GM21723 (cell line): ENCODE data around the gene TAAR8.
"Not testable (repeated sequence)": the region's sequence is repeated elsewhere in the genome, so short reads cannot be mapped to it uniquely, and the experiment has no call there.

Source experiments
- ATAC-seq: cut with Tn5 transposase; IDR thresholded peaks from one replicate; pipeline ENCODE4 v1.9.1; 2021; ENCODE audit warnings: mild to moderate bottlenecking, moderate library complexity; ENCODE audit not compliant: unreplicated experiment

Gene TAAR8

DNA sequence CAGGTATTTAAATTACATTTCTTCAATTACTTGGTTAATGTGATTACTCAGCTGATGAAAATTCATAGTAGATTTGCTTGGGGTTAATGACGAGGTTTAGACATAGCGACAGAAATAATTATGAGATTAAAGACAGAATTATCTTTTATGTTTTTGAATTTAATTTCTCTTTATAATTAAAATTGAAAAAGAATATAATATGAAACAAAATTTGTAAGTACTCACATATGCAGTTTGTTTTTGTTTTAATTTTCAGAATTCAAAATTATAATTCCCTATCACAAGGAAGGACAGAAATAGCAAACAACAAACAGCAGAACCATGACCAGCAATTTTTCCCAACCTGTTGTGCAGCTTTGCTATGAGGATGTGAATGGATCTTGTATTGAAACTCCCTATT lies at the start of gene TAAR8:
TSS of gene TAAR8 (plus strand) at position 301 of the 400 bp plus-strand sequence. CDS start at position 322, 21 bp downstream.
- ATAC-seq: no peak

- no peak for ATAC-seq
Observed at GRCh38 chr6:132504757-132505156, 47.7 kb upstream of the TAAR8 start.

- ATAC-seq: no peak
Observed at GRCh38 chr6:132505158-132505557, 47.3 kb upstream of the TAAR8 start.

DNA sequence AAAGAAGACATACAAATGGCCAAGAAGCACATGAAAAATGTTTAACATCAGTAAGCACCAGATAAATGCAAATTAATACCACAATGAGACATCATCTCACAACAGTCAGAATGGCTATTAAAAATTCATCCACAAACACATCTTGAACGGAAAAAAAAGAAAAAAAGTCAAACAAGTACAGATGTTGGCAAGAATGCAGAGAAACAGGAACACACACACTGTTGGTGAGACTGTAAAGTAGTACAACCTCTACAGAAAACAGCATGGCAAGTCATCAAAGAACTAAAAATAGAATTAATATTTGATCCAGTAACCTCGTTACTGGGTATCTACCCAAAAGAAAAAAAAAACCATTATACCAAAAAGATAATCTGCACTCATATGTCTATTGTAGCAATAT lies 46.0 kb upstream of the TAAR8 start:
- ATAC-seq: no peak

DNA sequence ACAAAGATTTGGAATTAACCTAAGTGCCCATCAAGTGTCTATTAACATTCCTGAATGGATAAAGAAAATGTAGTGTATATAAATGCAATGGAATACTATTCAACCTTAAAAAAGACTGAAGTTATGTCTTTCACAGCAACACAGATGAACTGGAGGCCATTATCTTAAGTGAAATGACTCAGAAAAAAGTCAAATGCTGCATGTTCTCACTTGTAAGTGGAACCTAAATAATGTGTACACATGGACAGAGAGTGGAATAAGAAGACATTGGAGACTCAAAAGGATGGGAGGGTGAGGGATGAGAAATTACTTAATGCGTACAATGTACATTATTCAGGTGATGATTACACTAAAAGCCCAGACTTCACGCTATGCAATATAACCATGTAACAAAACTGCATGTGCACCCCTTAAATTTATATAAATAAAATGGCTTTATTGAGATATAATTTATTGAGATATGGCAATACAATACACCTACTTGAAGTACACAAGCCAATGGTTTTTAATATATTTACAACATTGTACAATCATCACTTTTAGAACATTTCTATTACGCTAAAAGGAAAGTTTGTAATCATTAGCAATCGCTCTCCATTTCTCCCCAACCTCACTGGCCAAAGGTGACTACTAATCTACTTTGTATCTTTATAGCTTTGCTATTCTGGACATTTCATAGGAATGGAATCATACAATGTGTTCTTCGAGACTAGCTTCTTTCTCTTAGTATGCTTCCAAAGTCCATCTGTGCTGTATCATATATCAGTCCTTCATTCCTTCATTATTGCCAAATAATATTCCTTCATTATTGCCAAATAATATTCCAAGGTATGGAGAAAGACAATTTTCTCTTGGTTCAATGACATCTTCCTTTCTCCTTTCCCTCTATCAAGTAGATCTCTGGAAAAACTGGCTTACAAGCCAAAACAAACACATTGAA lies 45.3 kb upstream of the TAAR8 start:
- no peak for ATAC-seq

- no peak for ATAC-seq
Observed at GRCh38 chr6:132511210-132511830, 41.2 kb upstream of the TAAR8 start.

GRCh38 chr6:132511831-132512220 lies 40.6 kb upstream of the TAAR8 start:
- no peak for ATAC-seq

DNA sequence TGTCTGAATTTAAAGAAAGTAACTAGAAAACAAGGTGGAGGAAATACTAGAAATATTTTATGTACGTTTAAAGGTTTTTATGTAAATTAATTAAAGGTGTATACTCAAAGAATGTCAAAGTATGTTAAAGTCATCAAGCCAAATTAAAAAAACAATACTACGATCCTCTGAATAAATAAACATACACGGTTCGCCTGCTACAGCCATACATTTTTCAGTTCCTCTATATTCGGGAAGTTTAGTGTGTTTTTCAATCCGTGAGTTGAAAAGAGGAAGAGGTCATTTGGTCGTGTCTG lies 40.2 kb upstream of the TAAR8 start:
- no peak for ATAC-seq

DNA sequence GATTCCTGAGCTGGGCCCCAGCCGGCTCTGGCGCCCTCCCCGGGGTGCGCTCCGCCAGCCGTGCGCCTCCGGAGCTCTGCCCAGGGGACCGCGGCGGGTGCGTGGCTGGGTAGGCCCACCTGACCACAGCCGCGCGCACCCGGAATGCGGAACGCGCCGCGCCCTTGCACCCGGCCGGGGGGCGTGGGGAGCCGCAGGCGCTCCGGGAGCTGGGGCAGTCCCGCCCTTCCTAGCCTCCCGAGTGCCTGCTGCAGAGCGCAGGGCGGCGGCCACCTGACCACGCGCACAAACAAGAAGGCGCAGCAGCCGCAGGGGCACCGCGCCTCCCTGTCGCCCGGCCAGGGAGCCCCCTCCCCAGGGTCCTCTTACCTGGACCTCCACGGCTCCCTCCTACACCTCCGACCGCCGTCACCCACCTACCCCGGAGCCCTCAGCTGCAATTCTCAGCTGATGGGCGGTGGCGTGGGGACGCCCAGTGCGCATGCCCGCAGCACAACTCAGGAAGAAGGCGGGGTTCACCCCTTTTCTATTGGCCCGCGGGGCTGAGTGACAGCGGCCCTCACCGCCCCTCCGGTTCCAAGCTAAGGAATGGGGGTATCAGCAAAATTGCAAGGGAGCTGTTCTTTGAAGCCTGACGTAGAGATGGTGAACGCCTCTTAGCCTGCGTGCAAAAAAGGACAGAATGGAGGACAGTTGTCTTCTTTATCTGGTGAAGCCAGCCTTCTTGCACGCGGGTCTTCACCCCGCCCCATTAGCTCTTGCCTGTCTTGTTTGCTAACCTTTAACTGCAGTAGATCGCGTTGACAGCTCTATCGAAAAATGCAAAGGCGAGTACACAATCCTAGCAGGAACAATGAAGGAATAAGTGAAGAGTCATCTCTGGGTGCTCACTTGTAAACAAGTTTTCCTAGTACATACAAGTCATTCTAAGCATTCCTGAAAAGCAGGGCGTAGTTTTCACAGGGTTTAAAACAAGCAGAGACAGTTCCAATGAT lies 39.5 kb upstream of the TAAR8 start, which contains the start of gene STX7:
TSS of gene STX7 (minus strand) at position 479 of the 995 bp plus-strand sequence. CDS start 9,586 bp downstream, outside the sequence.
- peak; percentile 95 for ATAC-seq

DNA sequence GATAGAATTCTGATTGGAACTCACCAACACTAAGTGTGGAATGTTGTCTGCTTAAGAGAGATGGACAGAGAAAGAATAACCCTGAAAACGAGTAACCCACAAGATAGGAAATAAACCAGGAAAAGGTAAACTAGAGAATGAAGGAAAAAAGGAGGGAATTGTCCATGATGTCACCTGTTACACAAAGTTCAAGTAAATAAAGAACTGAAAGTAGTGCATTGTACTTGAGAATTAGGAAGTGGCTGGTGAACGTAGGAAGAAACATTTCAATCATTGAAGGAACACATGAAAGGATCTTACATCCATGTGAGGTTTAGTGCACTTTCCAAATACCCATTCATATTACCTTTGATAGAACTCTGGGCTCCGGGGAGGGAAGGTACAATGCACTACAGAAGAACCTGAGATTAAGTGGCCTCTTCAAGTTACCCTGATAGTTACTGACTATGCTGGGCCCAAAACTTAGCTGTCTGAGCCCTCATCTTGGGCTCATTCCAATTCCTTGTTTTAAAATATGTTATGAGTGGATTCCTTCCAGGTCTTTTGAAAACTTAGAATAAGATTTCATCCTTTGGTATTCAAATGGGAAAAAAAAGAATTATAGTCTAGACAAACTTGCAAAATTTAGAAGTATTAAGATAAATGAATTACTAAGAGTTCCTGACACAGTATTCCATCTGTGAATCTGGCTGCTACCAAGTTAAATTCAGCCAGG lies 38.5 kb upstream of the TAAR8 start:
- no peak for ATAC-seq

DNA sequence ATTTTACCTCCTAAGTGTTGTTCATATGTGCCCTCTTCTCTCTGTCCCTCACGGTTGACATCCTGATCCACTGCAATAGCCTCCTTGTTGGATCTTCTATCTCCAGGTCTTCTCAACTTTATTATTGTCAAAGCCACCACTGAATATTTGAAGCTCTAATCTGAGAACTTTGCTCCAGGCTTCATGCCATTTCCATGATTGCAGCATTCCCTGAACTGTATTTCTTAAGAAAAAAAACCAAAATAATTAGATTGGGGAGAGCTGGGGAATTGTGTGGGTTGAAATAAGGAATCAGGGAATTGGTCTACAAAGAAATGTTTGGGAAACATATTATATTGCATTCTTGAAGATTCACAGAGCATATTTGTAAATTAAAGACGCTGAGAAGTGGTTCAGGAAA lies 37.1 kb upstream of the TAAR8 start:
- ATAC-seq: no peak

DNA sequence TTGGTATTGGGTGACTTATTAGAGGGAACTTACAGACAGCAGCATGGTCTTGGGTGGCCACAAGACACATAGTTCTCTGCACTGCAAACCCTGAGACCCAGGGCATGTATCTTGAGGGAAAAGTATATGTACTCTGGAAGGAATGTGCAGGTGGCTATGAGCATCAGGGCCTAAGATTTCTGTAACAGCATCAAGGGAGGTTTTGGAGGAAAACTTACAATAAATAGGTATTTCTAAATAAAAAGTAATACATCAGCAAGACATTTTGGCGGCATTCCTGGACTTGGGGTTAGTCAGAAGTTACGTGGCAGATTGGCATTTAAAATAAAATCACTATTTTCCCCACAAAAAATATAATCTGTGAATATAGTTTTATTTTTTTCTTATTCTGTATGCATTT lies 31.5 kb upstream of the TAAR8 start:
- no peak for ATAC-seq

GRCh38 chr6:132524646-132525045 lies 27.8 kb upstream of the TAAR8 start:
- no peak for ATAC-seq

GRCh38 chr6:132525866-132526265 lies 26.6 kb upstream of the TAAR8 start:
- no peak for ATAC-seq

DNA sequence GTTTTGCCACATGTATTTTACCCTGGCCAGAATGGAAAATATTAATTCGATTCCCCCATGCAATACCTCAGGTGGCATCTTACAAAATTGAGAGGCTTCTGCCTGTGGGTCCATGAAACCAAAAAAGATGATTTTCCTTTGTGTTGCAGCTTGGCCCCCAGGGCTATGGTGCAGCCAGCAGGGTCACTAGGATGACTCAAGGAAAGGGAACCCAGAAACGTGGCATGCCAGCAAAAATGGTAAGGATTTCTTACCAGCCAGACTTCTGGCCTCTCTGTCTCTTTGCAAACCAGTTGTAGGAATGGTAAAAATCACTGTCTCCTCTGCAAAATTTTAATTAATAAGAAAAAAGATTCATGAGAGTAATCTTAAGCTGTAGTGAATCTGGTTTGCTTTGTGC lies 26.0 kb upstream of the TAAR8 start:
- ATAC-seq: no peak

GRCh38 chr6:132527791-132528190 lies 24.7 kb upstream of the TAAR8 start:
- no peak for ATAC-seq

DNA sequence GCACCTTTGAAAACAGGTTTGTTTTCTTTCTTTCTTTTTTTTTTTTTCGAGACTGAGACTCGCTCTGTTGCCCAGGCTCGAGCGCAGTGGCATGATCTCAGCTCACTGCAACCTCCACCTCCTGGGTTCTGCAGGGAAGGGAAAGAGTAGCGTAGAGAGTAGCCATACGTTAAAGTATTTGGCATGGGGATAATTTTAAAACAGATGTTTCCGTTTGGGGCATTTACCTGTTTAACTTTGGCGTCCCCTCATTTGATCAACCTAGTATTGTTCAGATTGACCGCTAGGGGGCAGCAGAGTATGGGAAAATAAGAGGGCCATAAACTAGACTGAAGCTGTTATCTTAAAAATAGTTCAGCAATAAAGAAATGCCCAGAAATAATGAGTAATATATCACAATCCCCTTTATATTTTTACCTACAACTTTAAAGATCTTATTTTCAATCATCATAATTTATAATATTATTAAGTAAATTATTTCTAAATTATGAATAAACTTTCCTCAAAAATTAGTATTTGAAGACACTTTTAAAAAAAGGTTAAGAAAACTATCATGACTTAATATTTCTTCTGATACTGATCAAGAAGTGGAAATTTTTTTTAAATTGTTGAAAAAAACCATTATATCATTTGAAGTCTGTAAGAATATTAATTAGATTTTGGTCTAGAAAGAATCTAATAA lies 22.0 kb upstream of the TAAR8 start:
- peak; percentile 92 for ATAC-seq

- ATAC-seq: not testable (repeated sequence)
Observed at GRCh38 chr6:132534546-132534945, 17.9 kb upstream of the TAAR8 start.

GRCh38 chr6:132537145-132537544 lies 15.3 kb upstream of the TAAR8 start:
- no peak for ATAC-seq

DNA sequence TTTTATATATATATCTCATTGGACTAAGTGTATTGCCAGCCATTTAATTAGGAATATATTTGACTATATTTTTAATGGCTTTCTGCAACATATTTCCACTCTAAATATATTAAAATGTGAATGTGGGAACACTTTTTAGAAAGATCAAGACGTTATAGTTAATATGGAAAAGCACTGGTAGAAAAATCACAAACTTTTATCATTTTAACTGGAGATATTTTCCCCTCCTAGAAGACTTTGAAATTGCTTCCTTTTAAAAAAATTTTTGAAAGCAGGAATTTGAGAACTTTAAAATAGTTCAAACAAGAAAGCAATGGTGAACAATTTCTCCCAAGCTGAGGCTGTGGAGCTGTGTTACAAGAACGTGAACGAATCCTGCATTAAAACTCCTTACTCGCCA lies 14.5 kb upstream of the TAAR8 start, which contains the start of gene TAAR9:
TSS of gene TAAR9 (plus strand) at position 301 of the 400 bp plus-strand sequence. CDS start at position 314, 13 bp downstream.
- ATAC-seq: no peak
